ENCODE data around the gene SGPL1.
"Not testable (repeated sequence)": the region's sequence is repeated elsewhere in the genome, so short reads cannot be mapped to it uniquely, and the experiment has no call there.

DNA sequence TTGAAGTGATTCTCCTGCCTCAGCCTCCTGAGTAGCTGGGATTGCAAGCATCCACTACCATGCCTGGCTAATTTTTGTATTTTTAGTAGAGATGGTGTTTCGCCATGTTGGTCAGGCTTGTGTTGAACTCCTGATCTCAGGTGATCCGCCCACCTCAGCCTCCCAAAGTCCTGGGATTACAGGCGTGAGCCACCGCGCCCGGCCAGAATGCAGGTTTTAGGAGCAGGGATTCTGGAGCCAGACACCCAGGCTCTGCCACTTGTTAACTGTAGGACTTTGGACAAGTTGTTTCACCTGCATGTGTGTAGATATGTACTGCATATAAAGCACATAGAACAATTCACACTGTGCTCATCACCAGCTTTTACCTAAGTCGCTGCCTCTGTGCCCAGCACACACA lies 45.2 kb upstream of the SGPL1 start:
- TF ChIP-seq, protein P1, sequence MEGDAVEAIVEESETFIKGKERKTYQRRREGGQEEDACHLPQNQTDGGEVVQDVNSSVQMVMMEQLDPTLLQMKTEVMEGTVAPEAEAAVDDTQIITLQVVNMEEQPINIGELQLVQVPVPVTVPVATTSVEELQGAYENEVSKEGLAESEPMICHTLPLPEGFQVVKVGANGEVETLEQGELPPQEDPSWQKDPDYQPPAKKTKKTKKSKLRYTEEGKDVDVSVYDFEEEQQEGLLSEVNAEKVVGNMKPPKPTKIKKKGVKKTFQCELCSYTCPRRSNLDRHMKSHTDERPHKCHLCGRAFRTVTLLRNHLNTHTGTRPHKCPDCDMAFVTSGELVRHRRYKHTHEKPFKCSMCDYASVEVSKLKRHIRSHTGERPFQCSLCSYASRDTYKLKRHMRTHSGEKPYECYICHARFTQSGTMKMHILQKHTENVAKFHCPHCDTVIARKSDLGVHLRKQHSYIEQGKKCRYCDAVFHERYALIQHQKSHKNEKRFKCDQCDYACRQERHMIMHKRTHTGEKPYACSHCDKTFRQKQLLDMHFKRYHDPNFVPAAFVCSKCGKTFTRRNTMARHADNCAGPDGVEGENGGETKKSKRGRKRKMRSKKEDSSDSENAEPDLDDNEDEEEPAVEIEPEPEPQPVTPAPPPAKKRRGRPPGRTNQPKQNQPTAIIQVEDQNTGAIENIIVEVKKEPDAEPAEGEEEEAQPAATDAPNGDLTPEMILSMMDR (IDR thresholded peaks at IDR 0.05): not testable (repeated sequence)
- not testable (repeated sequence) for TF ChIP-seq POLR2A (IDR thresholded peaks at IDR 0.05)
